Measurements from ENCODE around the gene SLC12A5.

Gene SLC12A5

GRCh38 chr20:46031701-46032254 is 2.8 kb downstream of the SLC12A5 start:
- Histone ChIP-seq H3K9me3 (replicated peaks; ENCODE audit: low read length) (no peaks in the 10 kb centered on the region), H3K4me1 (ENCODE audit: control insufficient read depth, insufficient read depth, low read length) (no peaks in the 10 kb centered on the region), H3K36me3 (ENCODE audit: insufficient read depth, low read length) (no peaks in the 10 kb centered on the region), H3K4me2 (ENCODE audit: low read length) (peak overlapping the region; percentile 37), H3K9ac (ENCODE audit: low read depth, low read length) (no peak overlapping the region), H3K27me3 (ENCODE audit: control insufficient read depth, insufficient read depth, low read length) (peaks cover 74% of the 10 kb centered on the region), H3K4me3 (ENCODE audit: low read length) (no peak overlapping the region)

- H3K27me3 ChIP-seq (ENCODE audit: control insufficient read depth, insufficient read depth, low read length), result peaks cover 66% of the 10 kb centered on the region
- H3K36me3 ChIP-seq (ENCODE audit: insufficient read depth, low read length), result no peaks in the 10 kb centered on the region
- no peak overlapping the region for H3K4me2 ChIP-seq (ENCODE audit: low read length)
- no peak overlapping the region for H3K9ac ChIP-seq (ENCODE audit: low read depth, low read length)
- H3K9me3 ChIP-seq (replicated peaks; ENCODE audit: low read length), result no peaks in the 10 kb centered on the region
- H3K4me3 ChIP-seq (ENCODE audit: low read length), result no peak overlapping the region
- H3K4me1 ChIP-seq (ENCODE audit: control insufficient read depth, insufficient read depth, low read length), result no peaks in the 10 kb centered on the region
Observed at GRCh38 chr20:46034039-46034438, 5.0 kb downstream of the SLC12A5 start.

DNA sequence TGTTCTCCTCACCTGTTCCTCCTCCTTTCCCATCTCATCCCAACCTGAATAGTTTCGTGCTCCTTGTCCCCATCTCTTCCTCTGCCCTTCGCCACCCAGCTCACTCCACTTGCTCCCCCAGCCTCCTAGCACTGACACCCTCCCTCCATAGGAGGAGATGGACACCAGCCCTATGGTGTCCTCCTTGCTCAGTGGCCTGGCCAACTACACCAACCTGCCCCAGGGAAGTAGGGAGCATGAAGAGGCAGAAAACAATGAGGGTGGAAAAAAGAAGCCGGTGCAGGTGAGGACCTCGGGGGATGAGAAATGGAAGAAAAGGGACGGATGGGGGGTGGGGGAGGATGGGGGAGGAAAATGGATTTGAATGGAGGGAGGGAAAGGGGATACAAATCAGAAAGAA is 6.2 kb downstream of the SLC12A5 start:
- no peaks in the 10 kb centered on the region for H3K9me3 ChIP-seq (replicated peaks; ENCODE audit: low read length)
- no peak overlapping the region for H3K4me3 ChIP-seq (ENCODE audit: low read length)
- H3K36me3 ChIP-seq (ENCODE audit: insufficient read depth, low read length), result no peaks in the 10 kb centered on the region
- H3K27me3 ChIP-seq (ENCODE audit: control insufficient read depth, insufficient read depth, low read length), result peaks cover 56% of the 10 kb centered on the region
- H3K9ac ChIP-seq (ENCODE audit: low read depth, low read length), result no peak overlapping the region
- no peaks in the 10 kb centered on the region for H3K4me1 ChIP-seq (ENCODE audit: control insufficient read depth, insufficient read depth, low read length)
- no peak overlapping the region for H3K4me2 ChIP-seq (ENCODE audit: low read length)

GRCh38 chr20:46035713-46036112 is 6.7 kb downstream of the SLC12A5 start:
- Histone ChIP-seq H3K4me3 (ENCODE audit: low read length) (no peak overlapping the region), H3K27me3 (ENCODE audit: control insufficient read depth, insufficient read depth, low read length) (peaks cover 52% of the 10 kb centered on the region), H3K4me1 (ENCODE audit: control insufficient read depth, insufficient read depth, low read length) (no peaks in the 10 kb centered on the region), H3K9me3 (replicated peaks; ENCODE audit: low read length) (no peaks in the 10 kb centered on the region), H3K36me3 (ENCODE audit: insufficient read depth, low read length) (no peaks in the 10 kb centered on the region), H3K9ac (ENCODE audit: low read depth, low read length) (no peak overlapping the region), H3K4me2 (ENCODE audit: low read length) (no peak overlapping the region)

GRCh38 chr20:46036370-46036769 is 7.4 kb downstream of the SLC12A5 start:
- Histone ChIP-seq H3K27me3 (ENCODE audit: control insufficient read depth, insufficient read depth, low read length) (peaks cover 46% of the 10 kb centered on the region), H3K9ac (ENCODE audit: low read depth, low read length) (no peak overlapping the region), H3K4me2 (ENCODE audit: low read length) (no peak overlapping the region), H3K9me3 (replicated peaks; ENCODE audit: low read length) (no peaks in the 10 kb centered on the region), H3K4me3 (ENCODE audit: low read length) (no peak overlapping the region), H3K4me1 (ENCODE audit: control insufficient read depth, insufficient read depth, low read length) (no peaks in the 10 kb centered on the region), H3K36me3 (ENCODE audit: insufficient read depth, low read length) (no peaks in the 10 kb centered on the region)

DNA sequence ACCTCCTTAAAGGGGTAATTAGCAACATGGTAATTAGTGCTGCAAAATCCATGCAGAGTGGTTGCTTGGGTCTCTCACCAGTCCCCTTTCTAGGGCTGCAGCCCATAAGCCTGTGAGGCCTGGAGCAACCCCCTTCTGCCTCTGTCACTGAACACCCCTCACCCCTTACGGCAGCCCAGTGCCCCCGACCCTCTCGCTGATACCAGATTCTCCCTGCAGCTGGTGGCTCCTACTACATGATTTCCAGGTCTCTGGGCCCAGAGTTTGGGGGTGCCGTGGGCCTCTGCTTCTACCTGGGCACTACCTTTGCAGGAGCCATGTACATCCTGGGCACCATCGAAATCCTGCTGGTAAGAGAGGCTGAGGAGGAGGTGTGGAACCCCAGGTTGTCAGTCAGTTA is 8.0 kb downstream of the SLC12A5 start:
- H3K4me3 ChIP-seq (ENCODE audit: low read length), result no peak overlapping the region
- H3K9ac ChIP-seq (ENCODE audit: low read depth, low read length), result no peak overlapping the region
- H3K27me3 ChIP-seq (ENCODE audit: control insufficient read depth, insufficient read depth, low read length), result peaks cover 39% of the 10 kb centered on the region
- no peaks in the 10 kb centered on the region for H3K4me1 ChIP-seq (ENCODE audit: control insufficient read depth, insufficient read depth, low read length)
- no peak overlapping the region for H3K4me2 ChIP-seq (ENCODE audit: low read length)
- H3K36me3 ChIP-seq (ENCODE audit: insufficient read depth, low read length), result no peaks in the 10 kb centered on the region
- H3K9me3 ChIP-seq (replicated peaks; ENCODE audit: low read length), result no peaks in the 10 kb centered on the region

- Histone ChIP-seq H3K4me2 (ENCODE audit: low read length) (no peak overlapping the region), H3K27me3 (ENCODE audit: control insufficient read depth, insufficient read depth, low read length) (peaks cover 29% of the 10 kb centered on the region), H3K4me3 (ENCODE audit: low read length) (no peak overlapping the region), H3K4me1 (ENCODE audit: control insufficient read depth, insufficient read depth, low read length) (no peaks in the 10 kb centered on the region), H3K36me3 (ENCODE audit: insufficient read depth, low read length) (no peaks in the 10 kb centered on the region), H3K9ac (ENCODE audit: low read depth, low read length) (no peak overlapping the region), H3K9me3 (replicated peaks; ENCODE audit: low read length) (no peaks in the 10 kb centered on the region)
Observed at GRCh38 chr20:46040902-46041535, 12.0 kb downstream of the SLC12A5 start.

GRCh38 chr20:46043556-46043955 is 14.5 kb downstream of the SLC12A5 start:
- Histone ChIP-seq H3K9ac (ENCODE audit: low read depth, low read length) (no peak overlapping the region), H3K36me3 (ENCODE audit: insufficient read depth, low read length) (no peaks in the 10 kb centered on the region), H3K4me1 (ENCODE audit: control insufficient read depth, insufficient read depth, low read length) (no peaks in the 10 kb centered on the region), H3K27me3 (ENCODE audit: control insufficient read depth, insufficient read depth, low read length) (peaks cover 41% of the 10 kb centered on the region), H3K4me2 (ENCODE audit: low read length) (no peak overlapping the region), H3K9me3 (replicated peaks; ENCODE audit: low read length) (no peaks in the 10 kb centered on the region), H3K4me3 (ENCODE audit: low read length) (no peak overlapping the region)

DNA sequence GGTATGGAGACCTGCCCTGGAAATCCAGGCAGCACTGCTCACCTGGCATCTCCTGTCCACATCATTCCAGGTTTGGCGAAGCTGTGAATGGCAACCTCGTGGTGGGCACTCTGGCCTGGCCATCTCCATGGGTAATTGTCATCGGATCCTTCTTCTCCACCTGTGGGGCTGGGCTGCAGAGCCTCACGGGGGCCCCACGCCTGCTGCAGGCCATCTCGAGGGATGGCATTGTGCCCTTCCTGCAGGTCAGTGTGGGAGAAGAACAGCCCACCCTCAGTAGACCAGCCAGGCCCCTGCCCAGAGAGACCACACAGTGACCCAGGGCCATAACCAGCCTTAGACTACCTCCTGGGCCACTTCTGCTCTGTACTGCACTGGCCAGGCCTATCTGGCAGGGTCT is 15.9 kb downstream of the SLC12A5 start:
- Histone ChIP-seq H3K27me3 (ENCODE audit: control insufficient read depth, insufficient read depth, low read length) (peaks cover 45% of the 10 kb centered on the region), H3K36me3 (ENCODE audit: insufficient read depth, low read length) (no peaks in the 10 kb centered on the region), H3K4me3 (ENCODE audit: low read length) (no peak overlapping the region), H3K9ac (ENCODE audit: low read depth, low read length) (no peak overlapping the region), H3K4me1 (ENCODE audit: control insufficient read depth, insufficient read depth, low read length) (no peaks in the 10 kb centered on the region), H3K4me2 (ENCODE audit: low read length) (no peak overlapping the region), H3K9me3 (replicated peaks; ENCODE audit: low read length) (no peaks in the 10 kb centered on the region)

DNA sequence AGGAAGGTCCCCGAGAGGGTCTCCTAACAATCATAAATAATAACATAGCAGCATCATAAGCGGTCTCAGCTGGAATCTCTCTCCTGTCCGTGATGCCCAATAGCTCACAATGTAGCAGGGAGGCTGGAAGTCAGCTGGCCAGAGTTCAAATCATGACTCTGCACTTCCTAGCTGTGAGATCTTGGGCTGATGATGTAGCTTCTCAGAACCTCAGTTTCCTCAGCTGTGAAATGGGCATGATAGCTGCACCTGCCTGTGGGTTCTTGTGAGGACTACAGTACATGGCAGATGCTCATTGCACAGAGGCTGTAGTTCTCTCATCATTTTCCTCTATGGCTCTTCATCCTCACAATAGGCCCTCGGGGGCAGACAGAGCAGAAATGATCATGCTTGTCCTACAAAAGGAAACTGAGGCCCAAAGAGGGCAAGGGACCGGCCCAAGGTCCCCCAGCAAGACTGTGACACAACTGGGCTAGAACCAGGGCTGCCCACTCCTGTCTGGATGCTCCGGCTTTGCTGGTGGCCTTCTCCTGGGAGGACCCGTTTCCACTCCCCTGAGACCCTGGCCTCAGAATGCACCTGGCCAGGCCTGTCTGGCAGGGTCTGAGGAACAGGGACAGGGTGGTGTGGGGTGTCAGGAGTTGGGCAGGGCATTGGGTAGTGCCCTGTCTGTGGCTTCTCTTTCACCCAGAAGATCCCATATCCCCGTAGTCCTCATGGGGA is 17.7 kb downstream of the SLC12A5 start:
- Histone ChIP-seq H3K9ac (ENCODE audit: low read depth, low read length) (no peak overlapping the region), H3K27me3 (ENCODE audit: control insufficient read depth, insufficient read depth, low read length) (peaks cover 55% of the 10 kb centered on the region), H3K4me2 (ENCODE audit: low read length) (no peak overlapping the region)

DNA sequence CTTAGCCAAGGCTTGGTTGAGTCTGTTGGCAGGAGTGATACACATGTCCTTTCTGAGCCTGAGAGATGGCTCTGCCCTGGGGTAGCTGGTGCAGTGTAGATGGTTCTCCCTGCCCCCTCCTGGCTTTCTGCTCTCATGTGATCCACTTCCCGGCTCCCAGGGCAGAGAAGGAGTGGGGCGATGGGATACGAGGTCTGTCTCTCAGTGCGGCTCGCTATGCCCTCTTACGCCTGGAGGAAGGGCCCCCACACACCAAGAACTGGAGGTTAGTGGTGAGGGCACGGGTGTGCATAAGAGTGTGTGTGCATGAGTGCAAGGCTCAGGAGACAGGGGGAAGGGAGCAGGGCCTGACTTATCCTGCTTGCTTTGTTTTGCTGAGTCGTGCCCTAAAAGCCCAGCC is 18.8 kb downstream of the SLC12A5 start:
- no peak overlapping the region for H3K4me3 ChIP-seq (ENCODE audit: low read length)
- H3K4me1 ChIP-seq (ENCODE audit: control insufficient read depth, insufficient read depth, low read length), result no peaks in the 10 kb centered on the region
- no peaks in the 10 kb centered on the region for H3K36me3 ChIP-seq (ENCODE audit: insufficient read depth, low read length)
- H3K27me3 ChIP-seq (ENCODE audit: control insufficient read depth, insufficient read depth, low read length), result peaks cover 55% of the 10 kb centered on the region
- H3K9me3 ChIP-seq (replicated peaks; ENCODE audit: low read length), result no peaks in the 10 kb centered on the region
- H3K9ac ChIP-seq (ENCODE audit: low read depth, low read length), result no peak overlapping the region
- no peak overlapping the region for H3K4me2 ChIP-seq (ENCODE audit: low read length)

More for the DNA sequence above, 17.7 kb downstream of the SLC12A5 start:
- Histone ChIP-seq H3K9me3 (replicated peaks; ENCODE audit: low read length) (no peaks in the 10 kb centered on the region), H3K4me3 (ENCODE audit: low read length) (no peak overlapping the region), H3K4me1 (ENCODE audit: control insufficient read depth, insufficient read depth, low read length) (no peaks in the 10 kb centered on the region), H3K36me3 (ENCODE audit: insufficient read depth, low read length) (no peaks in the 10 kb centered on the region)

GRCh38 chr20:46049190-46049589 is 20.2 kb downstream of the SLC12A5 start:
- Histone ChIP-seq H3K36me3 (ENCODE audit: insufficient read depth, low read length) (no peaks in the 10 kb centered on the region), H3K9ac (ENCODE audit: low read depth, low read length) (no peak overlapping the region), H3K4me3 (ENCODE audit: low read length) (no peak overlapping the region), H3K9me3 (replicated peaks; ENCODE audit: low read length) (no peaks in the 10 kb centered on the region), H3K4me1 (ENCODE audit: control insufficient read depth, insufficient read depth, low read length) (no peaks in the 10 kb centered on the region), H3K27me3 (ENCODE audit: control insufficient read depth, insufficient read depth, low read length) (peaks cover 54% of the 10 kb centered on the region), H3K4me2 (ENCODE audit: low read length) (no peak overlapping the region)
